HEK293 (cell line): ENCODE measurements around the gene TBX15.

Experiments used
- CTCF ChIA-PET: fragments of 350-600 bp; formaldehyde crosslinking; extraction: SDS; loops from one replicate; lab custom pipeline; 2021; ENCODE audit warnings: antibody characterized with exemption; lab: Yijun Ruan, JAX
- POLR2A ChIA-PET: fragments of 300-600 bp; formaldehyde crosslinking; extraction: SDS; loops from one replicate; lab custom pipeline; 2020; ENCODE audit warnings: antibody characterized with exemption, inconsistent platforms; lab: Yijun Ruan, JAX
- H3K27ac ChIP-seq: fragments of 200-500 bp; sonication (Bioruptor generic); 2 replicates; pipeline ENCODE4 v1.5.1; 2014; ENCODE audit warnings: low read depth, low read length, control low read depth, inconsistent platforms; ENCODE audit errors: extremely low read depth
- H3K36me3 ChIP-seq, 2 experiments: fragments of 200-500 bp in 1 of 2; sonication (Bioruptor generic) in 1 of 2; 1 replicate in 1 of 2; 2 replicates in 1 of 2; pipeline ENCODE4 v1.5.1; 2014 to 2017; ENCODE audit warnings: inconsistent platforms in 2 of 2, low read length in 2 of 2; ENCODE audit not compliant: control insufficient read depth in 2 of 2, insufficient read depth in 1 of 2
- H3K4me1 ChIP-seq: fragments of 200-500 bp; sonication (Bioruptor generic); 2 replicates; pipeline ENCODE4 v1.5.1; 2014; ENCODE audit warnings: mild to moderate bottlenecking, low read length, inconsistent platforms; ENCODE audit not compliant: control insufficient read depth, insufficient read depth
- H3K4me3 ChIP-seq: 2 replicates; pipeline ENCODE4 v1.5.1; 2011; ENCODE audit warnings: low read depth, mild to moderate bottlenecking, control low read depth, low read length, moderate library complexity
- H3K9me3 ChIP-seq: fragments of 200-500 bp; sonication (Bioruptor generic); 2 replicates; pipeline ENCODE4 v1.5.1; 2014; ENCODE audit warnings: low read depth, low read length, inconsistent platforms; ENCODE audit not compliant: control insufficient read depth, insufficient read depth
- SP2 ChIP-seq: fragments of 450-650 bp; formaldehyde crosslinking; IDR thresholded peaks from 2 replicates; pipeline ENCODE4 v1.5.1; 2016; ENCODE audit warnings: missing biosample characterization, missing genetic modification characterization
- ZFP41 ChIP-seq: fragments of 450-650 bp; formaldehyde crosslinking; IDR thresholded peaks from 2 replicates; pipeline ENCODE4 v1.5.1; 2016; ENCODE audit warnings: missing biosample characterization, missing genetic modification characterization, borderline replicate concordance
- ZNF112 ChIP-seq: fragments of 450-650 bp; formaldehyde crosslinking; IDR thresholded peaks from 2 replicates; pipeline ENCODE4 v1.5.0; 2017; ENCODE audit warnings: missing biosample characterization, missing genetic modification characterization
- ZNF121 ChIP-seq: fragments of 450-650 bp; formaldehyde crosslinking; IDR thresholded peaks from 2 replicates; pipeline ENCODE4 v1.5.1; 2016; ENCODE audit warnings: missing biosample characterization, missing genetic modification characterization
- ZNF157 ChIP-seq: fragments of 450-650 bp; formaldehyde crosslinking; IDR thresholded peaks from 2 replicates; pipeline ENCODE4 v1.5.1; 2016; ENCODE audit warnings: missing biosample characterization, missing genetic modification characterization
- ZNF423 ChIP-seq: fragments of 450-650 bp; formaldehyde crosslinking; IDR thresholded peaks from 2 replicates; pipeline ENCODE4 v1.5.1; 2016; ENCODE audit warnings: missing biosample characterization, missing genetic modification characterization
- ZNF571 ChIP-seq: fragments of 450-650 bp; formaldehyde crosslinking; IDR thresholded peaks from 2 replicates; pipeline ENCODE4 v1.5.0; 2017; ENCODE audit warnings: missing biosample characterization, missing genetic modification characterization
- ZNF596 ChIP-seq: fragments of 450-650 bp; IDR thresholded peaks from 2 replicates; pipeline ENCODE4 v1.5.0; 2018; ENCODE audit warnings: missing biosample characterization, mild to moderate bottlenecking, missing genetic modification characterization, moderate library complexity
- ZNF626 ChIP-seq: fragments of 450-650 bp; sonication (Bioruptor Pico); formaldehyde crosslinking; IDR thresholded peaks from 2 replicates; pipeline ENCODE4 v1.5.1; 2018; ENCODE audit warnings: missing biosample characterization, missing genetic modification characterization, inconsistent platforms
- ZNF768 ChIP-seq: fragments of 450-650 bp; formaldehyde crosslinking; IDR thresholded peaks from 2 replicates; pipeline ENCODE4 v1.5.1; 2018; ENCODE audit warnings: missing biosample characterization, mild to moderate bottlenecking, missing genetic modification characterization
- TF ChIP-seq, protein P1 (sequence below): fragments of 450-650 bp; formaldehyde crosslinking; IDR thresholded peaks from 2 replicates; pipeline ENCODE4 v1.5.1; 2016; ENCODE audit warnings: missing biosample characterization, missing genetic modification characterization
- TF ChIP-seq, protein P2 (sequence below): fragments of 450-650 bp; formaldehyde crosslinking; IDR thresholded peaks from 2 replicates; pipeline ENCODE4 v1.5.1; 2016; ENCODE audit warnings: missing biosample characterization, missing genetic modification characterization
- TF ChIP-seq, protein P3 (sequence below): fragments of 450-650 bp; formaldehyde crosslinking; IDR thresholded peaks from 2 replicates; pipeline ENCODE4 v1.5.1; 2016; ENCODE audit warnings: missing biosample characterization, missing genetic modification characterization
- TF ChIP-seq, protein P4 (sequence below): fragments of 450-650 bp; formaldehyde crosslinking; IDR thresholded peaks from 2 replicates; pipeline ENCODE4 v1.5.1; 2016; ENCODE audit warnings: missing biosample characterization, missing genetic modification characterization
- TF ChIP-seq, protein P5 (sequence below): fragments of 450-650 bp; formaldehyde crosslinking; conservative IDR thresholded peaks from 2 replicates; pipeline ENCODE4 v1.5.1; 2016; ENCODE audit warnings: low read depth, missing biosample characterization, missing genetic modification characterization

Gene TBX15

DNA sequence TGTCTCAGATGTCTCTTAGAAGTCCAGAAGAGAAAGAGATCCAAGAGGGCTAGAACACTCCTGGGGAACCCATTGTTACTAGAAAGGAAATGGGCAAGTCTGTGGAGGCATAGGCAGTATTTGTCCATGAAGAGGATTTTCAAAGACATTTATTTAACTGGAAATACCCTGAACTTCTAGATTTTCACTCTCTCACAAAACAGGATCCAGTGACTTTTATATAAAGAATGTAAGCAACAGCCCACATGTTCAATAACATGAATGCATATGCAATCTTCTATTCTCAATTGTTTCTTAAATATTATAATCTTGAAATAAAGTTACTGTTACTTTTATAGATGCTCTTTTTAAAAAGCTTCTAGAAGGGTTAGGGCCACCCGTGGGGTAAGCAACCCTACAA is 53.4 kb downstream of the TBX15 start (continued):
- no peak for TF ChIP-seq ZFP41 (tag by site-specific recombination)
- TF ChIP-seq ZNF112 (tag by site-specific recombination), result no peak
- TF ChIP-seq ZNF596, result no peak

DNA sequence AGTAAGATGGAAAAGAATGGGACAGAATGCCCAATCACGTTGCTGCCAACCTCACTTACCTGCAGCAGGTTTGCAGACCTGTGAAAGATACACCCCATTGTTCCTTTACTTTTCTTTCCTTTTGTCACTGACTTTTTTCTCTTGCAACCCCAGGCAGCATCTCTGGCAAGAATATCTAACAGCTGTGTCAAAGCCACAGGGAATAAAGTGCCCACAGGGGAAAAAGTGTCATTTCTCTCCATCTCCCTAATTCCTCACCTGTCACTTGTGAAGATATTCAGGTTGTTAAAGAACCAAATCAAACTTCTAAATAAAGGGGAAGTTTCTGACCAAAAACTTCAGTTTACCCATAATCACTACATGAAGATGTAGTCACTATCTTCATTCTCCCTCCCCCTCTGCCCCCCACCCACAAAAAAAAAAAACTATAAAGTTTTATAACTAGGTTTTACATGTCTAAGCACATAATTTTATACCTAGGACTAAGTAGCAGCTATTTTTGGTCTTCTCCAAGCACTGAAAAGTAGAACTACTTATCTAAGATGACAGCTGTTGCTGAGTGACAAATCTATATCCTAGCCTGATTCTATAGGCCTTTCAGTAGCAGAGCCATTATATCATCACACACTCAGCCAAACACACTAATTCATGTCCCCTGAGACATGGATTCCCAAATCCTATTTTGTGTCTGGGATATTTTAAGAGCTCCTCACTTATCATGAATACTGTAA is 54.9 kb downstream of the TBX15 start:
- no peaks in the 10 kb centered on the region for H3K9me3 ChIP-seq
- ChIA-PET POLR2A (no interaction called here), CTCF (no interaction called here)
- no peaks in the 10 kb centered on the region for H3K36me3 ChIP-seq
- H3K4me3 ChIP-seq, result no peak overlapping the region
- H3K4me1 ChIP-seq, result no peaks in the 10 kb centered on the region
- TF ChIP-seq ZNF626 (tag by site-specific recombination) (no peak), ZNF157 (tag by site-specific recombination) (no peak), SP2 (no peak), ZNF121 (tag by site-specific recombination) (no peak), ZNF571 (no peak), ZNF423 (tag by site-specific recombination) (no peak), ZNF768 (no peak)
- TF ChIP-seq, protein P1, sequence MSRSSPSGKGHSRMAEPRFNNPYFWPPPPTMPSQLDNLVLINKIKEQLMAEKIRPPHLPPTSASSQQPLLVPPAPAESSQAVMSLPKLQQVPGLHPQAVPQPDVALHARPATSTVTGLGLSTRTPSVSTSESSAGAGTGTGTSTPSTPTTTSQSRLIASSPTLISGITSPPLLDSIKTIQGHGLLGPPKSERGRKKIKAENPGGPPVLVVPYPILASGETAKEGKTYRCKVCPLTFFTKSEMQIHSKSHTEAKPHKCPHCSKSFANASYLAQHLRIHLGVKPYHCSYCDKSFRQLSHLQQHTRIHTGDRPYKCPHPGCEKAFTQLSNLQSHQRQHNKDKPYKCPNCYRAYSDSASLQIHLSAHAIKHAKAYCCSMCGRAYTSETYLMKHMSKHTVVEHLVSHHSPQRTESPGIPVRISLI (tag by site-specific recombination), result no peak
- TF ChIP-seq, protein P2, sequence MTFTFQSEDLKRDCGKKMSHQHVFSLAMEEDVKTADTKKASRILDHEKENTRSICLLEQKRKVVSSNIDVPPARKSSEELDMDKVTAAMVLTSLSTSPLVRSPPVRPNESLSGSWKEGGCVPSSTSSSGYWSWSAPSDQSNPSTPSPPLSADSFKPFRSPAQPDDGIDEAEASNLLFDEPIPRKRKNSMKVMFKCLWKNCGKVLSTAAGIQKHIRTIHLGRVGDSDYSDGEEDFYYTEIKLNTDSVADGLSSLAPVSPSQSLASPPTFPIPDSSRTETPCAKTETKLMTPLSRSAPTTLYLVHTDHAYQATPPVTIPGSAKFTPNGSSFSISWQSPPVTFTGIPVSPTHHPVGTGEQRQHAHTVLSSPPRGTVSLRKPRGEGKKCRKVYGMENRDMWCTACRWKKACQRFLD (tag by site-specific recombination), result no peak
- TF ChIP-seq, protein P3, sequence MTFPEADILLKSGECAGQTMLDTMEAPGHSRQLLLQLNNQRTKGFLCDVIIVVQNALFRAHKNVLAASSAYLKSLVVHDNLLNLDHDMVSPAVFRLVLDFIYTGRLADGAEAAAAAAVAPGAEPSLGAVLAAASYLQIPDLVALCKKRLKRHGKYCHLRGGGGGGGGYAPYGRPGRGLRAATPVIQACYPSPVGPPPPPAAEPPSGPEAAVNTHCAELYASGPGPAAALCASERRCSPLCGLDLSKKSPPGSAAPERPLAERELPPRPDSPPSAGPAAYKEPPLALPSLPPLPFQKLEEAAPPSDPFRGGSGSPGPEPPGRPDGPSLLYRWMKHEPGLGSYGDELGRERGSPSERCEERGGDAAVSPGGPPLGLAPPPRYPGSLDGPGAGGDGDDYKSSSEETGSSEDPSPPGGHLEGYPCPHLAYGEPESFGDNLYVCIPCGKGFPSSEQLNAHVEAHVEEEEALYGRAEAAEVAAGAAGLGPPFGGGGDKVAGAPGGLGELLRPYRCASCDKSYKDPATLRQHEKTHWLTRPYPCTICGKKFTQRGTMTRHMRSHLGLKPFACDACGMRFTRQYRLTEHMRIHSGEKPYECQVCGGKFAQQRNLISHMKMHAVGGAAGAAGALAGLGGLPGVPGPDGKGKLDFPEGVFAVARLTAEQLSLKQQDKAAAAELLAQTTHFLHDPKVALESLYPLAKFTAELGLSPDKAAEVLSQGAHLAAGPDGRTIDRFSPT (tag by site-specific recombination), result no peak
- TF ChIP-seq, protein P4, sequence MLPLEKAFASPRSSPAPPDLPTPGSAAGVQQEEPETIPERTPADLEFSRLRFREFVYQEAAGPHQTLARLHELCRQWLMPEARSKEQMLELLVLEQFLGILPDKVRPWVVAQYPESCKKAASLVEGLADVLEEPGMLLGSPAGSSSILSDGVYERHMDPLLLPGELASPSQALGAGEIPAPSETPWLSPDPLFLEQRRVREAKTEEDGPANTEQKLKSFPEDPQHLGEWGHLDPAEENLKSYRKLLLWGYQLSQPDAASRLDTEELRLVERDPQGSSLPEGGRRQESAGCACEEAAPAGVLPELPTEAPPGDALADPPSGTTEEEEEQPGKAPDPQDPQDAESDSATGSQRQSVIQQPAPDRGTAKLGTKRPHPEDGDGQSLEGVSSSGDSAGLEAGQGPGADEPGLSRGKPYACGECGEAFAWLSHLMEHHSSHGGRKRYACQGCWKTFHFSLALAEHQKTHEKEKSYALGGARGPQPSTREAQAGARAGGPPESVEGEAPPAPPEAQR (tag by site-specific recombination), result no peak
- TF ChIP-seq, protein P5, sequence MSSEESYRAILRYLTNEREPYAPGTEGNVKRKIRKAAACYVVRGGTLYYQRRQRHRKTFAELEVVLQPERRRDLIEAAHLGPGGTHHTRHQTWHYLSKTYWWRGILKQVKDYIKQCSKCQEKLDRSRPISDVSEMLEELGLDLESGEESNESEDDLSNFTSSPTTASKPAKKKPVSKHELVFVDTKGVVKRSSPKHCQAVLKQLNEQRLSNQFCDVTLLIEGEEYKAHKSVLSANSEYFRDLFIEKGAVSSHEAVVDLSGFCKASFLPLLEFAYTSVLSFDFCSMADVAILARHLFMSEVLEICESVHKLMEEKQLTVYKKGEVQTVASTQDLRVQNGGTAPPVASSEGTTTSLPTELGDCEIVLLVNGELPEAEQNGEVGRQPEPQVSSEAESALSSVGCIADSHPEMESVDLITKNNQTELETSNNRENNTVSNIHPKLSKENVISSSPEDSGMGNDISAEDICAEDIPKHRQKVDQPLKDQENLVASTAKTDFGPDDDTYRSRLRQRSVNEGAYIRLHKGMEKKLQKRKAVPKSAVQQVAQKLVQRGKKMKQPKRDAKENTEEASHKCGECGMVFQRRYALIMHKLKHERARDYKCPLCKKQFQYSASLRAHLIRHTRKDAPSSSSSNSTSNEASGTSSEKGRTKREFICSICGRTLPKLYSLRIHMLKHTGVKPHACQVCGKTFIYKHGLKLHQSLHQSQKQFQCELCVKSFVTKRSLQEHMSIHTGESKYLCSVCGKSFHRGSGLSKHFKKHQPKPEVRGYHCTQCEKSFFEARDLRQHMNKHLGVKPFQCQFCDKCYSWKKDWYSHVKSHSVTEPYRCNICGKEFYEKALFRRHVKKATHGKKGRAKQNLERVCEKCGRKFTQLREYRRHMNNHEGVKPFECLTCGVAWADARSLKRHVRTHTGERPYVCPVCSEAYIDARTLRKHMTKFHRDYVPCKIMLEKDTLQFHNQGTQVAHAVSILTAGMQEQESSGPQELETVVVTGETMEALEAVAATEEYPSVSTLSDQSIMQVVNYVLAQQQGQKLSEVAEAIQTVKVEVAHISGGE (tag by site-specific recombination), result no peak
- no peak overlapping the region for H3K27ac ChIP-seq
